ENCODE measurements around the gene EXOSC5. TPM values are rescaled to one million over a fixed set of nuclear protein-coding genes. Genes with fewer than 3 reads are reported as not detected.

EXOSC5 gene
- total and polyA plus RNA-seq, 10 of the 15 experiments (the other 5 are each of a cell fraction or from before 2014, with no cell fraction given), result 15.8 to 123 (median 52.7) TPM

DNA sequence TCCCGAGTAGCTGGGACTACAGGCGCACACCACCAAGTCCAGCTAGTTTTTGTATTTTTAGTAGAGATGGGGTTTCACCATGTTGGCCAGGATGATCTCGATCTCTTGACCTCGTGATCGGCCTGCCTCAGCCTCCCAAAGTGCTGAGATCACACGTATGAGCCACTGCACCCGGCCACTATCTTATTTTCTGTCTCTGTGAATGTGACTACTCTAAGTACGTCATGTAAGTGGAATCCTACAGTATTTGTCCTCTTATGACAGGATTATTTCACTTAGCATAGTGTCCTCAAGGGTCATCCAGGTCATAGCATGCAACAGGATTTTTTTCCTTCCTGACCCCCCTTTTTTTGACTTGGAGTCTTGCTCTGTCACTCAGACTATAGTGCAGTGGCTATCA, 25.6 kb downstream of the EXOSC5 start:
- no peaks in the 10 kb centered on the region for H4K20me1 ChIP-seq (ENCODE audit: control insufficient read depth, insufficient read depth)
- H3K36me3 ChIP-seq (ENCODE audit: control insufficient read depth in 2 of 2, insufficient read depth in 2 of 2, low read length in 1 of 2), result no peaks in the 10 kb centered on the region
- no peak overlapping the region for H2AFZ ChIP-seq (ENCODE audit: control insufficient read depth, low read depth, low read length)
- H3K9ac ChIP-seq (ENCODE audit: control insufficient read depth, insufficient read depth, low read length), result no peak overlapping the region
- intact Hi-C loops (cut with micrococcal nuclease; ENCODE audit: unreplicated experiment) (no loop called here), in situ Hi-C loops (cut with MboI) (no loop called here)
- DNase-seq (ENCODE audit: low read depth, low spot score) (no peak), FAIRE-seq (no peak), ATAC-seq (no peak)
- 99% methylated on average over 8 of the region's 8 CpGs for WGBS (ENCODE audit: insufficient coverage, insufficient replicate concordance, low lambda C conversion rate, missing lambda C conversion rate)
- no peak overlapping the region for H3K27ac ChIP-seq (ENCODE audit: control insufficient read depth, insufficient read depth)
- no peaks in the 10 kb centered on the region for H3K9me3 ChIP-seq (replicated peaks; ENCODE audit: control insufficient read depth, insufficient read depth, low read length)
- CTCF ChIA-PET, result no interaction called here
- RAD21 ChIA-PET (ENCODE audit: unreplicated experiment), result no interaction called here
- H3K27me3 ChIP-seq (replicated peaks in 1 of 2; ENCODE audit: control insufficient read depth in 2 of 2, insufficient read depth in 2 of 2, low read length in 1 of 2), result no peaks in the 10 kb centered on the region
- SMC1A ChIA-PET (ENCODE audit: uncharacterized antibody, unreplicated experiment), result no interaction called here
- peaks cover 14% of the 10 kb centered on the region for H3K4me1 ChIP-seq (ENCODE audit: control insufficient read depth, insufficient read depth, low read length)
- peaks cover 5% of the 10 kb centered on the region; the same call in 1 of the 2 replicates for H3K79me2 ChIP-seq (ENCODE audit: control insufficient read depth, insufficient read depth, low read length)
- no peak overlapping the region for H3K4me3 ChIP-seq
- H3K4me2 ChIP-seq (ENCODE audit: control insufficient read depth, insufficient read depth), result no peak overlapping the region
- POLR2A ChIA-PET, result interaction anchor here (0.6 kb wide), 1 partner anchor 54 kb away, joined by 4 read pairs; no protein-coding TSS in a partner anchor
- no TSS peak for BruUV-seq (replicated peaks)
- TF ChIP-seq, protein P1, sequence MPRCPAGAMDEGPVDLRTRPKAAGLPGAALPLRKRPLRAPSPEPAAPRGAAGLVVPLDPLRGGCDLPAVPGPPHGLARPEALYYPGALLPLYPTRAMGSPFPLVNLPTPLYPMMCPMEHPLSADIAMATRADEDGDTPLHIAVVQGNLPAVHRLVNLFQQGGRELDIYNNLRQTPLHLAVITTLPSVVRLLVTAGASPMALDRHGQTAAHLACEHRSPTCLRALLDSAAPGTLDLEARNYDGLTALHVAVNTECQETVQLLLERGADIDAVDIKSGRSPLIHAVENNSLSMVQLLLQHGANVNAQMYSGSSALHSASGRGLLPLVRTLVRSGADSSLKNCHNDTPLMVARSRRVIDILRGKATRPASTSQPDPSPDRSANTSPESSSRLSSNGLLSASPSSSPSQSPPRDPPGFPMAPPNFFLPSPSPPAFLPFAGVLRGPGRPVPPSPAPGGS (IDR thresholded peaks at IDR 0.05; ENCODE audit: borderline replicate concordance, insufficient read depth, low read depth, low read length, poor library complexity, severe bottlenecking), result no peak
- TF ChIP-seq, protein P2, sequence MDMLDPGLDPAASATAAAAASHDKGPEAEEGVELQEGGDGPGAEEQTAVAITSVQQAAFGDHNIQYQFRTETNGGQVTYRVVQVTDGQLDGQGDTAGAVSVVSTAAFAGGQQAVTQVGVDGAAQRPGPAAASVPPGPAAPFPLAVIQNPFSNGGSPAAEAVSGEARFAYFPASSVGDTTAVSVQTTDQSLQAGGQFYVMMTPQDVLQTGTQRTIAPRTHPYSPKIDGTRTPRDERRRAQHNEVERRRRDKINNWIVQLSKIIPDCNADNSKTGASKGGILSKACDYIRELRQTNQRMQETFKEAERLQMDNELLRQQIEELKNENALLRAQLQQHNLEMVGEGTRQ (IDR thresholded peaks at IDR 0.05; ENCODE audit: borderline replicate concordance, low read depth, low read length), result no peak
- TF ChIP-seq CHD4 (IDR thresholded peaks at IDR 0.05) (no peak), NFYB (IDR thresholded peaks at IDR 0.05; ENCODE audit: insufficient read depth, low read depth, low read length) (no peak), SMAD5 (IDR thresholded peaks at IDR 0.05; ENCODE audit: low read depth) (no peak), TCF7 (IDR thresholded peaks at IDR 0.05; ENCODE audit: borderline replicate concordance) (no peak), HDGF (IDR thresholded peaks at IDR 0.05) (no peak), IRF4 (IDR thresholded peaks at IDR 0.05; ENCODE audit: low read depth, low read length) (no peak), POU2F2 (IDR thresholded peaks at IDR 0.05; ENCODE audit: borderline replicate concordance, low read depth, low read length) (no peak), ESRRA (IDR thresholded peaks at IDR 0.05; ENCODE audit: low read length) (no peak), ZNF217 (IDR thresholded peaks at IDR 0.05) (no peak), CBFB (IDR thresholded peaks at IDR 0.05; ENCODE audit: low read depth) (no peak), CHD1 (IDR thresholded peaks at IDR 0.05; ENCODE audit: low read depth, low read length) (no peak), ZZZ3 (IDR thresholded peaks at IDR 0.05; ENCODE audit: control insufficient read depth, insufficient read length, low read depth) (no peak)
- TF ChIP-seq, protein P3, sequence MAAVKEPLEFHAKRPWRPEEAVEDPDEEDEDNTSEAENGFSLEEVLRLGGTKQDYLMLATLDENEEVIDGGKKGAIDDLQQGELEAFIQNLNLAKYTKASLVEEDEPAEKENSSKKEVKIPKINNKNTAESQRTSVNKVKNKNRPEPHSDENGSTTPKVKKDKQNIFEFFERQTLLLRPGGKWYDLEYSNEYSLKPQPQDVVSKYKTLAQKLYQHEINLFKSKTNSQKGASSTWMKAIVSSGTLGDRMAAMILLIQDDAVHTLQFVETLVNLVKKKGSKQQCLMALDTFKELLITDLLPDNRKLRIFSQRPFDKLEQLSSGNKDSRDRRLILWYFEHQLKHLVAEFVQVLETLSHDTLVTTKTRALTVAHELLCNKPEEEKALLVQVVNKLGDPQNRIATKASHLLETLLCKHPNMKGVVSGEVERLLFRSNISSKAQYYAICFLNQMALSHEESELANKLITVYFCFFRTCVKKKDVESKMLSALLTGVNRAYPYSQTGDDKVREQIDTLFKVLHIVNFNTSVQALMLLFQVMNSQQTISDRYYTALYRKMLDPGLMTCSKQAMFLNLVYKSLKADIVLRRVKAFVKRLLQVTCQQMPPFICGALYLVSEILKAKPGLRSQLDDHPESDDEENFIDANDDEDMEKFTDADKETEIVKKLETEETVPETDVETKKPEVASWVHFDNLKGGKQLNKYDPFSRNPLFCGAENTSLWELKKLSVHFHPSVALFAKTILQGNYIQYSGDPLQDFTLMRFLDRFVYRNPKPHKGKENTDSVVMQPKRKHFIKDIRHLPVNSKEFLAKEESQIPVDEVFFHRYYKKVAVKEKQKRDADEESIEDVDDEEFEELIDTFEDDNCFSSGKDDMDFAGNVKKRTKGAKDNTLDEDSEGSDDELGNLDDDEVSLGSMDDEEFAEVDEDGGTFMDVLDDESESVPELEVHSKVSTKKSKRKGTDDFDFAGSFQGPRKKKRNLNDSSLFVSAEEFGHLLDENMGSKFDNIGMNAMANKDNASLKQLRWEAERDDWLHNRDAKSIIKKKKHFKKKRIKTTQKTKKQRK (IDR thresholded peaks at IDR 0.05; ENCODE audit: low read depth, low read length), result no peak
- TF ChIP-seq, protein P4, sequence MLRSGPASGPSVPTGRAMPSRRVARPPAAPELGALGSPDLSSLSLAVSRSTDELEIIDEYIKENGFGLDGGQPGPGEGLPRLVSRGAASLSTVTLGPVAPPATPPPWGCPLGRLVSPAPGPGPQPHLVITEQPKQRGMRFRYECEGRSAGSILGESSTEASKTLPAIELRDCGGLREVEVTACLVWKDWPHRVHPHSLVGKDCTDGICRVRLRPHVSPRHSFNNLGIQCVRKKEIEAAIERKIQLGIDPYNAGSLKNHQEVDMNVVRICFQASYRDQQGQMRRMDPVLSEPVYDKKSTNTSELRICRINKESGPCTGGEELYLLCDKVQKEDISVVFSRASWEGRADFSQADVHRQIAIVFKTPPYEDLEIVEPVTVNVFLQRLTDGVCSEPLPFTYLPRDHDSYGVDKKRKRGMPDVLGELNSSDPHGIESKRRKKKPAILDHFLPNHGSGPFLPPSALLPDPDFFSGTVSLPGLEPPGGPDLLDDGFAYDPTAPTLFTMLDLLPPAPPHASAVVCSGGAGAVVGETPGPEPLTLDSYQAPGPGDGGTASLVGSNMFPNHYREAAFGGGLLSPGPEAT (IDR thresholded peaks at IDR 0.05; ENCODE audit: low read depth), result no peak
- TF ChIP-seq, protein P5, sequence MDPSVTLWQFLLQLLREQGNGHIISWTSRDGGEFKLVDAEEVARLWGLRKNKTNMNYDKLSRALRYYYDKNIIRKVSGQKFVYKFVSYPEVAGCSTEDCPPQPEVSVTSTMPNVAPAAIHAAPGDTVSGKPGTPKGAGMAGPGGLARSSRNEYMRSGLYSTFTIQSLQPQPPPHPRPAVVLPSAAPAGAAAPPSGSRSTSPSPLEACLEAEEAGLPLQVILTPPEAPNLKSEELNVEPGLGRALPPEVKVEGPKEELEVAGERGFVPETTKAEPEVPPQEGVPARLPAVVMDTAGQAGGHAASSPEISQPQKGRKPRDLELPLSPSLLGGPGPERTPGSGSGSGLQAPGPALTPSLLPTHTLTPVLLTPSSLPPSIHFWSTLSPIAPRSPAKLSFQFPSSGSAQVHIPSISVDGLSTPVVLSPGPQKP (IDR thresholded peaks at IDR 0.05; ENCODE audit: low read depth, low read length), result no peak

Measured in GM12878 (cell line).